Activated CD8-positive, alpha-beta T cell treated with anti-CD3 and anti-CD28 coated beads, Interleukin-2, amount 10 ng/mL, durations not matched to agents 7 days and 5 days (primary cell): ENCODE results near the gene PRKAR2A. TPM values are rescaled to one million over a fixed set of nuclear protein-coding genes. Genes with fewer than 3 reads are reported as not detected.
A peak's percentile ranks its signal among the peaks of the same experiment; 100 is the strongest.
"Not testable (repeated sequence)": the region's sequence is repeated elsewhere in the genome, so short reads cannot be mapped to it uniquely, and the experiment has no call there.

ENCODE experiments used
- ATAC-seq: fragments of 150-1000 bp; cut with Tn5 transposase; one replicate; pipeline ENCODE4 v1.10.0; 2021; ENCODE audit warnings: moderate library complexity
- CTCF ChIA-PET: fragments of 350-600 bp; sonication (Branson Sonifier 250); formaldehyde crosslinking; loops from one replicate; lab custom pipeline; 2021; ENCODE audit warnings: antibody characterized with exemption; lab: Charles Lee
- POLR2A ChIA-PET: fragments of 350-600 bp; sonication (Branson Sonifier 250); formaldehyde crosslinking; loops from one replicate; lab custom pipeline; 2021; ENCODE audit warnings: antibody characterized with exemption; lab: Charles Lee
- DNase-seq: peaks from one replicate; pipeline ENCODE4 v3.0.0-alpha.2; 2020
- H3K27ac Mint-ChIP-seq: one replicate; pipeline ENCODE4 v1.8.0; 2021; ENCODE audit warnings: mild to moderate bottlenecking, mixed read lengths
- H3K27me3 Mint-ChIP-seq: one replicate; pipeline ENCODE4 v1.8.0; 2021; ENCODE audit warnings: low read depth, mixed read lengths
- H3K36me3 Mint-ChIP-seq: one replicate; pipeline ENCODE4 v1.8.0; 2021; ENCODE audit warnings: low read depth, mixed read lengths
- H3K4me1 Mint-ChIP-seq: one replicate; pipeline ENCODE4 v1.8.0; 2021; ENCODE audit warnings: low read depth, mixed read lengths
- H3K4me3 Mint-ChIP-seq: one replicate; pipeline ENCODE4 v1.8.0; 2021; ENCODE audit warnings: mild to moderate bottlenecking, mixed read lengths
- H3K9me3 Mint-ChIP-seq: one replicate; pipeline ENCODE4 v1.8.0; 2022; ENCODE audit warnings: mixed read lengths; ENCODE audit not compliant: insufficient read depth
- total RNA-seq, 2 experiments: library from RNA; stranded (reverse); gene quantifications; one replicate each; pipeline ENCODE4 v1.2.3, GENCODE V29; 2021

PRKAR2A gene
- total RNA-seq, 2 experiments from 2014 or later: 35.9 to 40.2 TPM

DNA sequence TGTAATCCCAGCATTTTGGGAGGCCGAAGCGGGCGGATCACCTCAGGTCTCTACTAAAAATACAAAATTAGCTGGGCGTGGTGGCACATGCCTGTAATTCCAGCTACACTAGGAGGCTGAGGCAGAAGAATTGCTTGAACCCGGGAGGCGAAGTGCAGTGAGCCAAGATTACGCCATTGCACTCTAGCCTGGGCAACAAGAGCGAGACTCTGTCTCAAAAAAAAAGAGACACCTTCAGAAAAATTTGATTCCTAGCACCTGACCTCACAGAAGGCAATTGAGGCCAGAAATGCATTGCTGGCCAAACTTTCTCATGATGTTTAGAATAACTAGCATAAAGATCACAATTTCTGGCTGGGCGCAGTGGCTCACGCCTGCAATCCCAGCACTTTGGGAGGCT lies 106.4 kb downstream of the PRKAR2A start:
- ChIA-PET POLR2A (interaction anchor here (1.6 kb wide), 1 partner anchor 24 kb away, joined by 4 read pairs; the partner anchor contains the start of gene IP6K2), CTCF (interaction anchor here (1.2 to 3.2 kb wide), 3 partner anchors 10 to 210 kb away, joined by 5 to 19 read pairs (median 12); no protein-coding TSS in a partner anchor)
- not testable (repeated sequence) for H3K27me3 Mint-ChIP-seq, DNase-seq, H3K4me3 Mint-ChIP-seq, ATAC-seq, H3K4me1 Mint-ChIP-seq, H3K27ac Mint-ChIP-seq, H3K36me3 Mint-ChIP-seq, H3K9me3 Mint-ChIP-seq

DNA sequence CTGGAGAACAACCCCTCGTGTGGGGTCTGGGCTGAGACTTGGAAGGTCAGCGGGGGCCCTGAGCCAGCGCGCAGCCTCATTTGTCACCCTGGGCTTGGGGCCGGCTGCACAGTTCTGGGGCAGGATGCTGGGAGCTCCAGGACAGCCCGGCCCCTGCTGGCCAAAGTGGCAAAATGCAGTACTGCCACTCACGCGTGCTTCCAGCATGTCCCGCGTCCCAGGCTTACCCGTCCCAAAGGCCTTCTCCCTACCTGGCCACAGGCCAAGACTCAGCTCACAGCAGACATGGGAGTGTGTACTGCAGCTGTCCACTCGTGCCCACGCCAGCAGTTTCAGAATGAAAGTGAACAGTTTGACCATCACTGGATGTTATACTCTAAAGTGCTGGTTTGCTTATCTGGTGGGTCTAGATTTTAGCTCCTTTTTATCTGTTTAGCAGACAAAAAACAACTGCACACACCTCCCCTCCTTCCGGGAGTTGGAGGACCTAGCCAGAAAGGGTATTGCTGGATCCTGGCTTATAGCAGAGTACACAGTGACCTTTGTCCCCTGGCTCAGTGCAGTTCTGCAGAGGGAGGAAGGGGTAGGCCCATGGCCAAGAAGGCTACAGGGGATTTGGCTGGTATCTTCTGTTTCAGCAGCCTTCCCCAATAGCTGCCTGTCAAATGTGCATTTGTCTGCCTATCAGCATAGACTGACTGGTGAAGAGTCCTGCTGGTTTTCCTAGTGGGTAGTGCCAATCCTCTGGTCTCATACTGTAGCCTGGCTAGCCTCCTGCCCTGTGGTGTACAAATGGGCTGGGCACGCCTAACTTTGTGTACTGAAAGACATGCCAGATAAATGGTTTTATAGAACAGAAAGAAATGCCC lies 107.5 kb downstream of the PRKAR2A start:
- DNase-seq (peak; percentile 65), ATAC-seq (peak; percentile 94)
- Mint-ChIP-seq H3K36me3 (no peaks in the 10 kb centered on the region), H3K27ac (no peak overlapping the region), H3K27me3 (no peaks in the 10 kb centered on the region), H3K9me3 (no peaks in the 10 kb centered on the region), H3K4me3 (no peak overlapping the region), H3K4me1 (peaks cover 3% of the 10 kb centered on the region)
- ChIA-PET POLR2A (interaction anchor here (1.0 to 1.6 kb wide), 2 partner anchors 23 to 354 kb away, joined by 3 to 4 read pairs; partner anchors contain the start of gene IP6K2), CTCF (interaction anchor here (0.7 to 3.2 kb wide), 27 partner anchors 9 to 440 kb away, joined by 3 to 19 read pairs (median 4); partner anchors contain the start of genes ARIH2, IP6K2, NCKIPSD and SLC25A20)

DNA sequence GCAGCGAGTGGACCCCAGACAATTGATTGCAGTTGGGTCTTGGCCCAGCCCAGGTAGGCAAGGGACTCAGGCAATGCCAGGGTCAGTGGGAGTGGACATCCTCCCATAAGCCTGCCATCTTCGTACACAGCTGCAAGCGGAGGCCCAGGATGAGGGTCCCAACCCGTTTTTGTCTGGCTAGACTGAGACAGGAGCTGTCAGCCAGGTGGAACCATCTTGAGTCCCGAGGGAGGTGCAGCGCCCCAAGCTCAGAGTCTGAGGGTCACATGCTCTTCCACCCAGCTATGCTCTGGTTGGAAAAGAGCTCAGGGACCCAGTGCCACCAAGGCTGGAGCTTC lies 108.1 kb downstream of the PRKAR2A start:
- Mint-ChIP-seq H3K36me3 (no peaks in the 10 kb centered on the region), H3K27ac (no peak overlapping the region), H3K9me3 (no peaks in the 10 kb centered on the region), H3K4me1 (peaks cover 3% of the 10 kb centered on the region), H3K27me3 (no peaks in the 10 kb centered on the region), H3K4me3 (no peak overlapping the region)
- DNase-seq (no peak), ATAC-seq (peak; percentile 15)
- CTCF ChIA-PET: interaction anchor here (0.7 to 3.2 kb wide), 26 partner anchors 8 to 440 kb away, joined by 3 to 19 read pairs (median 4); partner anchors contain the start of genes ARIH2, IP6K2, NCKIPSD and SLC25A20
- POLR2A ChIA-PET: interaction anchor here (0.6 to 1.6 kb wide), 3 partner anchors 23 to 355 kb away, joined by 3 to 4 read pairs (median 3); partner anchors contain the start of genes IP6K2 and PRKAR2A

DNA sequence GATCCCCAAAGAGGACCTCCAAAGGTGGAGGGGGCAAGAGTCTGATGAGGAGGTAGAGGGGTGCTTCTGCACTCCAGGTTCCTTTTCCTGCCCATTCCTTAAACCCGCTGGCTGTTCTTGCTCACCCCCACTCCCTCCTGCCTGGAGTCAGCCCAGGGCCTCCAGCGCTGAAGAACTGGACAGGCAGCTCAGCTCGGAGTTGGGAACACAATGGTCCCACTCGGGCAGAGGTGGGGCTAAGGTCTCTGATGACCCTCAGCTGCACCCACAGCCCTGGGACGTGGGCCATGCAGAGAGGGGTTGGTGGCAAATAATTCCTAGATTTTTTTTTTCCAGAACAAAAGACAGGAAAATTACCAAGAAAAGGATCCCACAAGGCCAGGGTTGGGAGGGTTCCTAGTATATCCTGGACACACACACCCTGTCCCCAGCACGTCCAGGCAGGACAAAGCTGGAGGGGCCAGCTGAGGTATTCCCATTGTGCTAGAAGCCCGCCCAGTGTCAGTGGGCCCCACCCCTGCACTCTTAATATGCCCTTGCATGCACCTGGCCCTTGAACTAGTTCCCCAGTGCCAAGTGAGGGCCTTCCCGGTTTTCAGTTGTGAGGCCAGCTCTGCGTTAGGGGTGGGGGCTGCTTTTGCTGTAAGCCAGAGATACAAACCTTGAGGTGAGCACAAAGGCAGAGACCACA lies 108.6 kb downstream of the PRKAR2A start:
- H3K27me3 Mint-ChIP-seq: no peaks in the 10 kb centered on the region
- no peak overlapping the region for H3K4me3 Mint-ChIP-seq
- ATAC-seq (no peak), DNase-seq (no peak)
- POLR2A ChIA-PET: interaction anchor here (0.6 to 1.0 kb wide), 2 partner anchors 109 to 355 kb away, joined by 3 read pairs; partner anchors contain the start of gene PRKAR2A
- H3K27ac Mint-ChIP-seq: no peak overlapping the region
- H3K9me3 Mint-ChIP-seq: no peaks in the 10 kb centered on the region
- peaks cover 3% of the 10 kb centered on the region for H3K4me1 Mint-ChIP-seq
- CTCF ChIA-PET: interaction anchor here (0.7 to 3.2 kb wide), 24 partner anchors 8 to 439 kb away, joined by 3 to 19 read pairs (median 4); partner anchors contain the start of genes ARIH2, IP6K2, SLC25A20 and WDR6
- no peaks in the 10 kb centered on the region for H3K36me3 Mint-ChIP-seq

DNA sequence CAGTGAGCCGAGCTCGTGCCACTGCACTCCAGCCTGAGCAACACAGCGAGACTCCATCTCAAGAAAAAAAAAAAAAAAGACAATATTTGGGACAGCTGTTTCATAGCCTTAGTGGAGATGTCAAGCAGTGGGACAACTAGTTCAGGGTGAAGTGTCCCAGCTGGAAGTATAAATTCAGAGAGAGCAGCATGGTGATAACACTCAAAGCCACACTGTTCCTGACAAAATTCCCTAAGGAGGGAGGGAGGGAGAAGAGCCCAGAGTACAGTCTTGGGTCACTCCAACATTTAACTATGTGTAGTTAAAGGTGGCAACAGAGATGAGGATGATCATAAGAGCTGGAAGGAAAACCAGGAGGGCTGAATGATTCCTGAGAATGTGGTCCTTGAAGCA lies 109.5 kb downstream of the PRKAR2A start:
- ATAC-seq (no peak), DNase-seq (no peak)
- CTCF ChIA-PET: interaction anchor here (0.7 to 3.2 kb wide), 2 partner anchors 213 to 217 kb away, joined by 3 to 19 read pairs; no protein-coding TSS in a partner anchor
- Mint-ChIP-seq H3K36me3 (no peaks in the 10 kb centered on the region), H3K4me1 (peaks cover 3% of the 10 kb centered on the region), H3K9me3 (no peaks in the 10 kb centered on the region), H3K27me3 (no peaks in the 10 kb centered on the region), H3K27ac (no peak overlapping the region), H3K4me3 (no peak overlapping the region)
- POLR2A ChIA-PET: no interaction called here

DNA sequence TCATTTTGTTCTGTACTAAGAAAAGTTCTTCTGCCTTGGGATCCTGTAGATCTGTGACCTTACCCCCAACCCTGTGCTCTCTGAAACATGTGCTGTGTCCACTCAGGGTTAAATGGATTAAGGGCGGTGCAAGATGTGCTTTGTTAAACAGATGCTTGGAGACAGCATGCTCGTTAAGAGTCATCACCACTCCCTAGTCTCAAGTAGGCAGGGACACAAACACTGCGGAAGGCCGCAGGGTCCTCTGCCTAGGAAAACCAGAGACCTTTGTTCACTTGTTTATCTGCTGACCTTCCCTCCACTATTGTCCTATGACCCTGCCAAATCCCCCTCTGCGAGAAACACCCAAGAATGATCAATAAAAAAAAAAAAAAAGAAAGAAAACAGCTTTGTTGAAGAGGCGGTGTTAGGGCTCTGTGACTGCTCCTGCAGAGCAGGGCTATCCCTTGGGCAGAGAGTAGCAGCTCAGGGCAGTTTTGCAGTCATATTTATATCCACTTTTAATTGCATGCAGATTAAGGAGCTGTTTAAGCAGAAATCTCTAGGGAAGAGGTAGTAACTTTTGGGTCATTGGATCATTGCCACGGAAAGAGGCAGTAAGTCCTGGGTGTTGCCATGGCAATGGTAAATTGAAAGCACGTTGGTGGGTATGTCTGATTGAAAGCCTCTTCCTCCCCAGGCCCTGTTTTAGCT lies 112.5 kb downstream of the PRKAR2A start:
- ATAC-seq: not testable (repeated sequence)

DNA sequence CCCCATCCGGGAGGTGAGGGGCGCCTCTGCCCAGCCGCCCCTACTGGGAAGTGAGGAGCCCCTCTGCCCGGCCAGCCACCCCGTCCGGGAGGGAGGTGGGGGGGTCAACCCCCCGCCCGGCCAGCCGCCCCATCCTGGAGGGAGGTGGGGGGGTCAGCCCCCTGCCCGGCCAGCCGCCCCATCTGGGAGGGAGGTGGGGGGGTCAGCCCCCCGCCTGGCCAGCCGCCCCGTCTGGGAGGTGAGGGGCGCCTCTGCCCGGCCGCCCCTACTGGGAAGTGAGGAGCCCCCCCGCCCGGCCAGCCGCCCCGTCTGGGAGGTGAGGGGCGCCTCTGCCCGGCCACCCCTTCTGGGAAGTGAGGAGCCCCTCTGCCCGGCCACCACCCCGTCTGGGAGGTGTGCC lies 113.1 kb downstream of the PRKAR2A start:
- POLR2A ChIA-PET, H3K36me3 Mint-ChIP-seq, ATAC-seq, H3K4me1 Mint-ChIP-seq, H3K9me3 Mint-ChIP-seq, H3K4me3 Mint-ChIP-seq, H3K27me3 Mint-ChIP-seq, CTCF ChIA-PET, H3K27ac Mint-ChIP-seq, DNase-seq: not testable (repeated sequence)

More for the DNA sequence above, 112.5 kb downstream of the PRKAR2A start:
- H3K27me3 Mint-ChIP-seq, H3K4me3 Mint-ChIP-seq, H3K4me1 Mint-ChIP-seq, H3K27ac Mint-ChIP-seq, H3K36me3 Mint-ChIP-seq, H3K9me3 Mint-ChIP-seq, DNase-seq: not testable (repeated sequence)
- ChIA-PET POLR2A (interaction anchor here (0.5 kb wide), 1 partner anchor 67 kb away, joined by 3 read pairs; no protein-coding TSS in a partner anchor), CTCF (interaction anchor here (1.0 to 1.1 kb wide), 4 partner anchors 20 to 278 kb away, joined by 3 to 4 read pairs (median 4); partner anchors contain the start of gene NCKIPSD)

DNA sequence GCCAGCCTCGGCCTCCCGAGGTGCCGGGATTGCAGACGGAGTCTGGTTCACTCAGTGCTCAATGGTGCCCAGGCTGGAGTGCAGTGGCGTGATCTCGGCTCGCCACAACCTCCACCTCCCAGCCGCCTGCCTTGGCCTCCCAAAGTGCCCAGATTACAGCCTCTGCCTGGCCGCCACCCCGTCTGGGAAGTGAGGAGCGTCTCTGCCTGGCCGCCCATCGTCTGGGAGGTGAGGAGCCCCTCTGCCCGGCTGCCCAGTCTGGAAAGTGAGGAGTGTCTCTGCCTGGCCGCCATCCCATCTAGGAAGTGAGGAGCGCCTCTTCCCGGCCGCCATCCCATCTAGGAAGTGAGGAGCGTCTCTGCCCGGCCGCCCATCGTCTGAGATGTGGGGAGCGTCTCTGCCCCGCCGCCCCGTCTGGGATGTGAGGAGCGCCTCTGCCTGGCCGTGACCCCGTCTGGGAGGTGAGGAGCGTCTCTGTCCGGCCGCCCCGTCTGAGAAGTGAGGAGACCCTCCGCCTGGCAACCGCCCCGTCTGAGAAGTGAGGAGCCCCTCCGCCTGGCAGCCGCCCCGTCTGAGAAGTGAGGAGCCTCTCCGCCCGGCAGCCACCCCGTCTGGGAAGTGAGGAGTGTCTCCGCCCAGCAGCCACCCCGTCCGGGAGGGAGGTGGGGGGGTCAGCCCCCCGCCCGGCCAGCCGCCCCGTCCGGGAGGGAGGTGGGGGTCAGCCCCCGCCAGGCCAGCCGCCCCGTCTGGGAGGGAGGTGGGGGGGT lies 113.7 kb downstream of the PRKAR2A start:
- ATAC-seq, POLR2A ChIA-PET, H3K4me3 Mint-ChIP-seq, H3K27ac Mint-ChIP-seq, H3K36me3 Mint-ChIP-seq, CTCF ChIA-PET, H3K27me3 Mint-ChIP-seq, DNase-seq, H3K9me3 Mint-ChIP-seq, H3K4me1 Mint-ChIP-seq: not testable (repeated sequence)

DNA sequence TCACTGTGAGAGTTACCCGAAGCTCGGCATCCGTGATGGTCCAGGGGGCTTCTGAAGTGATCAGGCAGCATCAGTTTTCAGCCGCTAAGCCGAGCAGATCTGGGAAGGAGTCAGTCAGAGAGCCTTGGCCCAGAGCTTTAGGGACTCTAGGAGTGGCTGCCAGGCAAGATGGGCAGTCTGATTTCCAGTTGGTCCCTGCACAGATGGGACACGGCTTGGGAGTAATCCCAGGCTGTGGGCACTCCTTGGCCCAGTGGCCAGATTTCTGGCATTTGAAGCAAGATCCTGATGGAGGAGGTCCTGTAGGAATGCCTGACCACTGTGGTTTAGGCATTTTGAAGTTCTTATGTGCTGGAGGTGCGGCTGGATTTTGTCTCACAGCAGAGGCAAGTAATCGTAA lies 120.2 kb downstream of the PRKAR2A start:
- no peaks in the 10 kb centered on the region for H3K9me3 Mint-ChIP-seq
- H3K27me3 Mint-ChIP-seq: peaks cover 8% of the 10 kb centered on the region
- no peak overlapping the region for H3K4me3 Mint-ChIP-seq
- no peak for ATAC-seq
- DNase-seq: no peak
- H3K4me1 Mint-ChIP-seq: no peaks in the 10 kb centered on the region
- ChIA-PET POLR2A (interaction anchor here (0.6 kb wide), 1 partner anchor 238 kb away, joined by 3 read pairs; no protein-coding TSS in a partner anchor), CTCF (no interaction called here)
- H3K36me3 Mint-ChIP-seq: no peaks in the 10 kb centered on the region
- H3K27ac Mint-ChIP-seq: no peak overlapping the region

DNA sequence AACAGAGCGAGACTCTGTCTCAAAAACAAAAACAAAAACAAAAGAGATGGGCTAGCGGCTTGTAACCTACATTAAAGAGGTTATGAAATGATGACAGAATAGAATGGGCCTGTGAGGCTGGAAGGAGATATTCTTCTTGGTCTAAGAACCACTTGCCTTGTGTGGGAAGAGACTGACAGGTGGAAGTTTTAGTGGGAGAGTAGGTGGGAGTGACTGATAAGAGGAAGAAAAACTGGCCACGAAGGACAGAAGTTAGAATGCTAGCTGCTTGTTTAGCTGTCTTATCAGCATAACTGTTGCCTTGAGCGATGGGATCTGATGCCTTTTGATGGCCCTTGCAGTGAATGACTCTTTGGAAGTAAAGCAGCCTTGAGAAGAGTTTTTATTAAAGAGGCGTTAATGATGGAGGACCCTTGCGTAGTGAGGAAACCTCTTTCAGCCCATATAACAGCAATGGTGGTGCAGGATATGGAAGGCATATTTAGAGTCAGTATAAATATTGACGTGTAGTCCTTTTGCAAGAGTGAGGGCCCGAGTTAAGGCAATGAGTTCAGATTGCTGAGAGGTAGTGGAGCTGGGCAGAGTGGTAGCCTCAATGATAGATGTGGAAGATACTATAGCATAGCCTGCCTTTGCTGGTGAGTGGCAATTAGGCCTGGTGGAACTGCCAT lies 122.4 kb downstream of the PRKAR2A start:
- DNase-seq, H3K9me3 Mint-ChIP-seq, H3K4me1 Mint-ChIP-seq, H3K4me3 Mint-ChIP-seq, ATAC-seq, H3K36me3 Mint-ChIP-seq, CTCF ChIA-PET, H3K27ac Mint-ChIP-seq: not testable (repeated sequence)
- POLR2A ChIA-PET: interaction anchor here (1.0 kb wide), 1 partner anchor 9 kb away, joined by 3 read pairs; the partner anchor contains the start of gene IP6K2
- peaks cover 13% of the 10 kb centered on the region for H3K27me3 Mint-ChIP-seq
